Stimulated activated CD4-positive, alpha-beta T cell treated with anti-CD3 and anti-CD28 coated beads, Interleukin-12 subunit alpha, Interleukin-12 subunit beta, amount 100 ng/mL, for 4 hours (primary cell): ENCODE measurements around the gene SAMMSON.

Experiments used
- DNase-seq: peaks from one replicate; pipeline ENCODE4 v3.0.0-alpha.2; 2020

SAMMSON gene

DNA sequence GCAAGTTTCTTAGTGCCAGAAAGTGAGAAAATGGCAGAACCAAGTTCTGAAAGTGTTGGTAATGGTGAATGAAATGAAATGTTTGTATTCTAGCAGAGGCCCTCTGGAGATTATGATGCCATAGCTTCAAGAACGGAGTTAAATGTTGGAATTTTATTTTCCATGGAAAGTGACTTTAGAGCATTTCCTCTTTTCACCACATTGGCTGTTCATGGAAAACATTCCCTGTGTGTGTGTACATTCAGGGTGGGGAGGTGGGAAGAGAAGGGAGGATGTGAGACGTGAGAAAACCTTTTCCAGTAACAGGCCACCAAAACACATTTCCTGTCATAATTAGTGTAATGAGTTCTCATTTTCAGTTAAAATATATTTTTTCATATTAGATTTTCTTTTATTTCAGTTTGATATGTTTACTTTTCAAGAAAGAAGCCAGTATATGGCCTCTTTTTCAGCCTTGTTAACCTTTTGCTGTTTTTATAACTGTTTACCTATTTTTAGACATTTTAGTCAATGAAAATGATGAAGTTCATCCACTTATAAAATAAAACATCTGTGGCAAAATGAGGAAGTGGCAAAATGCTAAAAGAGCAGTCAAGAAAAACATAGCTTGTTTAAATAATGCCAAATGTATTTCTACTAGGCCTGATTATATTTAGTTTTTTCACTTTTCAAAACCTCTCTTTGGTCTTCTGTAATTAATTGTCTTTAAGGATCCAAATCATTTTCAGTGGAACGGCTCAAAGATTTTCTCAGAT lies 21.6 kb downstream of the SAMMSON start:
- no peak for DNase-seq

DNA sequence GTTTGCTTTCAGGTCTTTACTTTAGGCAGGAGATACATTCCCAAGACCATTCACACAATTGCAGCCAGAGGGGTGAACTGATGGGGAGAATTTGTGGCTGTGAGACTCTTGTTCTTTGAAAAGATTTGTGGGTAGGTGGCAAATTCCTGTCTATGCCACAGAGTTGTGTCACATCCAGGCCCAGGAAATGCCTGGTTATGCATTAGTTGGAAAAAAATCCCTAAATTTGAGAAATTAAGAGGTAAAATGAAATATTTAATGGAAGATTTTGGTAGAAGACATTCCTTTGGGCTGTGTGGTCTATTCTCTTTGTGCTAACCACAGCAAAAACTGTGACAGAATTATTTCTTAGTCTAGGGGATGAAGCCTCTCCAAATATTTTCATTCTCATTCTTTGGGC lies 28.8 kb downstream of the SAMMSON start:
- no peak for DNase-seq

DNA sequence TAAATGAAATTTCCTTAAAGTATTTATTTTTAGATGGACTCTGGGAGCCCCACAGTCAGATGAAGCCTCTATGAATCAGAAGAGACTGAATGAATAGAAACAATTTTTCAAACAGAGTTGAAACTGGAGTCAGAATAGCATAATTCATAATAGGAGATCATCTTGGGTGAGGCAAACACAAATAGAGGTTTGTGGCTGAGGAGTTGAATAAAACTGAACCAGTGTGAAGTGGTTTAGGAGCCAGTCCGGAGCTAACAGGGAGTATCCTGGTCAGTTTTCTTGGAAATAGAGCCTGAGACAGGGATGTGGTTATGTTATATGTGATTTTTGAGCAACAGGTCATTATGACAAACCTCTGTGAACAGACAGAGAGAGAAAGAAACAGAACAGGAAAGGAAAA lies 39.2 kb downstream of the SAMMSON start:
- no peak for DNase-seq

DNA sequence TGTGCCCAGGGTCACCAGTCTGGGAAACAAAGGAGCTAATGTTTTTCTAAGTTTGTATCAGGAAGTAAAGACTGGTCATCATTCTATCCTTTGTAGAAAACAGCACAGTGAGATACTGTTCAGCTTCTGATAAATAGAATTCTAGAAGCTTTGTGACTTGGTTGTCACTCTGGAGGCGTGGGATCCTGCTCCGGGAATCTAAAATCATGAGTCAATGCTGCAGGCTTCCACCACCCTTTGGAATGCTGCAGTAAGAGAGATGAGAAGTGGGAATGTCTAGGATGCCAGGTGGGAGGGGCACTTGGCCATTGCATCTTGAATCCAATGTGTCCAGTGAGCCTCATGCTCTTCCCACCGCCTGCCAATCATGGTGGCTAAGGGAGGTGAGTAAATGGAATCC lies 40.9 kb downstream of the SAMMSON start:
- no peak for DNase-seq

DNA sequence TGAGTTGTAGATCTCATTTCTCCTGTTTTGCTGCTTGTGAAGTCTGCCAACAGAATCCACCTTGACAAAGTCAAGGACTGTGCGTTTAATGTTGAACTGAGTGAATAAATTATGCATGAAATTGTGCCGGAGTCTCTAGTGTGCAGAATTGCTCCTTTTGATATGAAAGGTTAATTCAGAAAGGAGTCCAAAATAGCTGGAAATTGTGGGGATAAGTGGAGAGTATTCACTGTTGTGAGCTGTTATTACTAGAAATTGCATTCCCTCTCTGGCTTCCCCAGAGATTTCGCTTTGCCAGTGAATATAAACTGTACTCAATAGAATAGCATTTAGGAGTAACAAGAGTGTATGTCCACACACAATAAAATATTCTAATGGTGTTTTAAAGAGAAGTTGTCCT lies 43.1 kb downstream of the SAMMSON start:
- no peak for DNase-seq

DNA sequence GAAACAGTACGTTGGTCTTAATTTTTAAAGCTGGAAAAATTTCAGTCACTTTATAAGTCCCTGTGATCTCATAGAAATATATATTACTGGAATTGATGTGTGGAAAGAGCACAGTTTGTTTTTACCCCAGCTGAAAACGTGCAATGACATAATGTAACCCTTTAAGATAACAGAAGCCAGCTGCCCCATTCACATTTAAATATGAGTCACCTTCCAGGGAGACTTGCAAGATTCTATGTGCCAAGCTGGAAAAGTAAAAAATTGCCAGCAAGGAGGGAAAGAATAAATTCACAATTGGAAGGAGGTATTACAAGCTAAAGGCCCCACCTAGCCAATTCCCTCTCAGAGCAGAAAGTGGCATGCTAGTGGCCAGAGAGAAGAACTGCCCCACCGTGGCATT lies 50.2 kb downstream of the SAMMSON start:
- DNase-seq, result no peak

DNA sequence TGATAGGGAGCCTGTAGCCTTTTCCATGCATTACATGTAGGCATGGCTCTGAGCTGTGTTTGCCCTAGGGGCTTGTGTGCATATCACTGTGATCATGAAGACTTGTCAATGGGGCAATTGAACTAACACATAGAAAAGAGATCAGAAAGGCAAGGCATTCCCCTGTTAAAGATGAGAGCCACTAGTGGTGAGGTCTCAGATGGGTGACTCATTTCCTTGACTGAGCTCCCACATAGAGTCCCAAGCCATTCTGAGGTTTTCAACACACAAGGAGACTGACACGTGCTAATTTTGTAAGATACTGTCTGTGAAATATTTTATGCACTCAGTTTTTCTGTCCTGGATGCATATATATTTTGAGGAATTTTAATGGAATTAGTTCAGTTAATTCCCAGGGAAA lies 53.8 kb downstream of the SAMMSON start:
- DNase-seq, result no peak

DNA sequence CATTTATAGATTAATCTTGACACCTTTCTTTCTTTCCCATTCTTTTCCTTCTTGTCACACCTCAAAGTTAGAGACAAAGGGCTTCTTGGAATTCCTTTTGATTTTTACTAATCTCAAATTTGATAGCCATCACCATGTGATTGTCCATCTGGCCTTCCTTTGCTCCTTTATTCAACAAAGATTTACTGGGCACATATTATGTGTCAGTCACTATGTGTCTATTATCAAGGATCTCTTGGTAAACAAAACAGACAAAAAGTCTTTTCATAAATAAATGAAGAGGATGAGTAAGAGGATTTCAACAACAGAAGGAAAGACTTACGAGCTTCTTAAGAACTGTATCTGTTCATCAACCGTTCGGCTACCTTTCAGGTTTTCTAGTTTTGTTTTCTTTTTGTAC lies 56.5 kb downstream of the SAMMSON start:
- DNase-seq, result no peak

DNA sequence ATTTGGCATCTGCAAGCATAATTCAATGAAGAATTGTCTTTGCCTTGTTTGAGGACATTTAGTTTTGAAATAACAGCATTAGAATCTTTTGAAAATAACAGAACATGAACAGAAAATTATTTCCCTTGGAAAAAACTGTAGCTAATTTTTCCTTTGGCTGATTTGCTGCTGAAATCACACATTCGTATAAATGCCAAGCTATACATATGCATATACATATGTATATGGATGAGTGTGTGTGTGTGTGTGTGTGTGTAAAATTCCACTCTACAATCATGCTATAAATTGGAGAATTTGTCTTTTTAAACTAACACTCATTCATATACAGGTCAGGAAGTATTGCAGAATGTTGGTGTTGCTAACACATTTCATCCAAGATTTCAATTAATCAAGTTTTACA lies 57.9 kb downstream of the SAMMSON start:
- DNase-seq, result no peak

DNA sequence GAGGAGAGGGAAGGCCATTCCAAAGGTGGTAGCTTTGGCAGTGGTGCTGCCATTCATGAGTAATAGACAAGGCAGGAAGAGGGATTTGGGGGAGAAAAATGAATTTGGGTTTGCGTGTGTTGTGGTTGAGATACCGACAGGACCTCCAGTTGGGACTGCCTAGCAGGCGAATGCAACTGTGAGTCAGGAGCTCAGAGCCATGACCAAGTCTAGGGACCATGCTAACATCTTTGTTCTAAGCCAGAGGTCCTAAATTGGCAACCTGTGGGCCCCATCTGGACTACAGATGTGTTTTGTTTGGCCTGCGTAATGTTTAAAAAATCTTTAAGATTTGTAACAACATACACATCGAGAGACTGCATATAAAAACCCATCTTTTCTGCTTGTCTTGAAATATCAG lies 61.6 kb downstream of the SAMMSON start:
- DNase-seq, result no peak

DNA sequence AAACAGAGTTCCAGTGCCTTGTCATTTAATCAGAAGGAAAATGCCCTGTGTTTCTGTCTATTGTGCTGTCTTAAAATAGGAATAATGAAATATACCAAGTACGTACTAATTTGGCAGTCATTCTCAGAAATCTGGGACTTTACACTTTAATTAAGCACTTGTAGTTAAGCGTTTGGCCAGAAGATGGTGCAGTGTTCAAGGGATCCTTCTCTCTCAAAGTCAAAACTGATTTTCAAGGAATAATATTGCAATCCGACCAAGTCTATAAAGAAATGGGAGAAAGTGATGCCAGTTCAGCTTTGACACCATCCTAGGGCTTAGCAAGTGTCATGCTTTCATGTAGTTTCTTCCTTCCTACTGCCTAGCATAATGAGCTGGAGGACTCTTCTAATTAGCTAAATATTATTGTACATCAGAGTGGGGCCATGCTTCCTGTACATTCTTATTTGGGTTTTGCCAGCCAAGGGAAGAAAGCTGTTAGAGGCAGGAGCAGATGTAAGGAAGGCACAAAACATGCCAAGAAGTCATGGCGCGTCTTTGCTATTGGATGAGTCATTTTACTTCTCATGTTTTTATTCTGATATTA lies 64.8 kb downstream of the SAMMSON start:
- DNase-seq, result no peak

DNA sequence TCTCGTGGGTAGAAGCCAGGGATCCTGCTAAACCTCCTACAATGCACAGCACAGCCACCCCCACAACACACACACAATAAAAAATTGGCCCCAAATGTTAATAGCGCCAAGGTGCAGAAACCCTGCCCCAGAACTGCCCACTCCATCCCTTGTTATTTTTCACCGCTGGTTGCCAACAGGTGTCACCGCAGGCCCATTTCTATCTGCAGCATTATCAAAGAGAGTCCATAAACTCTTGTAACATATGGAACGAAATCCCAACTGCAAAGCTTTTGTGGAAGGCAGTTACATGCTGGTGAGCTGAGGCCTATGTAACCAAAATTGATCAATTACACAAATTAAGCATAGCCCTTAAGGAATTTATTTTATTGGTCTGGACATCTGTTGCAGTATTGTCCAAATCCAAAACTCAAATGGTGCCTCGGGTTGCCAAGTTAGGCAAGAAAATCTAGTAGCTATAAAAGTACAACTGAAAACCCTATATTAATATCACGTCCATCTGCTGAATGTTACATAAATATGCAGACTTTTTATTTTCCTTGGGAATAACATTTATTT lies 66.2 kb downstream of the SAMMSON start:
- no peak for DNase-seq

DNA sequence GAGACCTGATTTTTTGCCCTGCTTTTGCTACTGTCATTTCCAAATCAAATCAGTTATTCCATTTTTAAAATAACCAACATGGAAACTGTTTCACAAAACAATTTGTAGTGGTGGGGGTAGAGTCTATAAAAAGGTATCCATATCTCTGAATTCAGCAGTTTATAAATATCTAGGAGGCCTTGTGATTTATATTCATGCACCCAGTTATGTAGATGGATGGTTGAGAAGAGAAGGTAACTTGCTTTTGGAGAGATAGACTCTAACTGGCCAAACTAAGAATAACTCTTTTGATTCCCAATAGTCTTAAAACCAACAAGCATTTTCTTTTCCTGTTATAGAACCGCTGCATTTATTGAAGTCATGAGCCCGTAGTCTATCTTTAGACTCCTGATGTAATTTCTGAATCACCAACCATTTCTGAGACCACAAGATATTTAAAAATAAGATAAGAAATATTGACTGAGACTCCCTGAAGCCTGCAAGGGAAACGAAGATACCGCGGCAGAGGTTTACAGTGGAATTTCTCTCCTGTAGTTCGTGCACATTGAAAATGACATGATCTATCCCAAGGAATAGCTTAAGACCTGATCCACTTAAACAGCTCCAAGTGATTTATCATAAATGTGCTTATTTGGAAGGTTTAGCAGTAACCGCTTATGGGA lies 68.5 kb downstream of the SAMMSON start:
- no peak for DNase-seq

DNA sequence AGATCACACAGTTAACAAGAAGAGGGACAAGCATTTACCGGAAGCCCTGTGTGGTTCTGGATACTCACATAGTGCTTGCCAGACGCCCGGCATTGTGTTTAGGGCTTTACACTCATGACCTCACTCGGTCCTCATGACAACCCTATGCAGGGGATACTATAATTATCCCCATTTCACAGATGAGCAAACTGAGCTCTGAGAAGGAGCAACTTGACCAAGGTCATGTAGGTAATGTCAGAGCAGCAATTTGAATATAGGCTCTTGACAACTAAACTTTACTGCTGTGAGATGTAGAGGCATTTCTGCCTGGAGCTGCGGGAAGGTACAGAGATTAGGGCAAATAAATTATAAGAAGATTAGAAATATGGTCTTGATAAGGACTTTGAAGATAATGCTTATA lies 70.0 kb downstream of the SAMMSON start:
- DNase-seq, result no peak

DNA sequence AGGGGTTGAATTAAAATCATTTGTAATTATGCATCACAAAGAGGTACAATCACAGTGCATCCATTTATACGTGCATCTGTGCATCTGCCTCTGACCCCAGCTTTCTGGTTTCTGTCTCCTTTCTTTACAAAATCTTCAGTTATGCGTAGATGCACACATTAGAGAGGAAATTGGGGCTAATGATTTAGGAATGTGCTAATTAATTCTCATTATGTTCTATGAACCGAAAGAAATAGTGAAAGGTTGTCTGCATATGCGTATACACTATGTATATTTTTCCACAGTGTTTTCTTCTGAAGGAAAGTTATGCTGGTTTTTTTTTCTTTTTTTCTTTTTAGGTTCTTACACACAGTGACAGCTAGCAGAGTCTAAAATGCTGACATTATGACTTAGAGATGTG lies 71.6 kb downstream of the SAMMSON start:
- no peak for DNase-seq

DNA sequence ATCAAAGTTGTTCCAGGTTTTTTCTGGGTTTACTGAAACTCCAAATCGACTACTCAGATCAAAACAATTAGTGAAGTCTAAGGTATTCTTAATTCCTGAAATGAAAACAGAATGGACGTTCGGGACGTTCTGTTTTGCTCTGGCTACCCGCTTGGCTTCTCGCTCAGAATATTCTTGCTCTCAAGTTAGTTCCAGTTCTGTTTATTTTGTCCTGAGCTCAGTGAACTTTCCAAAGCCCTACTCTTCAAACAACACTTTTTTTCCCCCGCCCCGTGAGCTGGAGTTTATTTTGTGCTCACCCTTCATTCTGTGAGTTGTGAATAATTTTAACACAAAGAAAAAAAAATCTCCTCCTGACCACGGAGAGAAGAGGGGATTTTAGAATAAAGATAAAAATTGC lies 72.6 kb downstream of the SAMMSON start:
- DNase-seq, result no peak

DNA sequence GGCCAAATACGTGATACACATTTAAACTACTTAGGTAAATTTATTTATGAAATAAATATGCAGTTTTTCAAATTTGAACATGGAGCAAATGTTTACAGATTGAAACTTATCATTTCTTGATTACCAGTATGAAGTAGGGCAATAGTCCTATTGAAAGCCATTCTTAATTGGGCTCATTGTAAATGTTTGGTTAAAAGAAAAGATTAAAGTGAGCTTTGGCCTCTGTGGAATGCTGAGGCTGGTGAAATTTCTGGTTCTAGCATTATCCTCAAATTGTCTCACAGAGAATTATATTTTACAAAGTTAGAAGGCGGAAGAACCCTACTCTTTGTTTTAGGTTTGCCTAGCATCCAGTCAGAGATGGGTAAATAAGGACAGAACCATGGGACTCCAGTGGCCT lies 73.2 kb downstream of the SAMMSON start:
- DNase-seq, result no peak

DNA sequence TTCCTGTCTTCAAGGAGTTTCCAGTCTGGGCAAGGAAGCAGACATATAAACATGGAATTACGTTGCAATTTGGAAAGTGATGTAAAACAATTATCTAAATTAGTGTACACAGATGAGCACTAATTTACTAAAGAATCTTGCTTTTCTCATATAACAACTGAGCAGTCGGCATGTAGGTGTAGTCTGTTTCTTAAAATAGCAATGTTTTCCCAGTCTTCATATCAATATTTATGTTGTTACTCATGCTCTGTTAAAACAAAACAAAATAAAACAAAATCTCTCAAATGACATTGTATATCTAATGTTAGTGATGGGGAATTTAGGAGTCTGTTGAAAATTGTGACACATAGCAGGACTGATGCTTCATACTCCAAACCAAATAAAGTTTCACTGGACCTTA lies 75.6 kb downstream of the SAMMSON start:
- no peak for DNase-seq

DNA sequence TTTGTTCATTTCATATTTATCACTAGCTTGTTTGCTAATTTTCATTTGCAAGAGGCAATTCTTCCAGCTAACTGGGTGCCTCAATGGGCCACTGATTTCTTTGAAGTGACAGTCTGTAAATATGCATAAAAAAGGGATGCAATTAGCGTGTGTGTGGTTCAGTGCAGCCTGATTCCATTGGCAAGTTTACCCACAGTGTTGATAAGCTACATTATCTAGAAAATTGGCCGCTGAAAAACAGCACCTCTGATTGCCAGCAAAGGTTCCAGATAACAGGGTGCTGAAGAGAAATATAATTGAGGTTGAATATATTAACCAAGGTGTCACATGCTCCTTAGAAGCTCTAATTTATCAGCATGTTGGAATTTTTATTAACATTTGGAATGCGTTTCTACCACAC lies 76.9 kb downstream of the SAMMSON start:
- no peak for DNase-seq

DNA sequence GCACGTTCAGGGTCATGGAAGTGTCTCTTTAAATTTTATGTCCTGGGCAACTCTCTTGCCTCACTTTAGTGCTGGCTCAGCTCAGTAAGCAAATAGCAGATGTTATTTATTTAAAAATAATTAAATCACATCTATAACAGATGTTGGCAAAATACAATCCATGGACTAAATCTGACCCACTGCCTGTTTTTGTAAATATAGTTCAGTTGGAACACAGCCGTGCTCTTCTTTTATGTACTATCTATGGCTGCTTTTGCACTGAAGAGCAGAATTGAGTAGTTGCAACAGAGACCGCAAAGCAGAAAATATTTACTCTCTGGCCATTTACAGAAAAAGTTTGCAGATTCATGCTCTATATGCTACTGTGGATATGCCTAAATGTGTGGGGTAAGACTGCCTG lies 79.2 kb downstream of the SAMMSON start:
- DNase-seq, result no peak

DNA sequence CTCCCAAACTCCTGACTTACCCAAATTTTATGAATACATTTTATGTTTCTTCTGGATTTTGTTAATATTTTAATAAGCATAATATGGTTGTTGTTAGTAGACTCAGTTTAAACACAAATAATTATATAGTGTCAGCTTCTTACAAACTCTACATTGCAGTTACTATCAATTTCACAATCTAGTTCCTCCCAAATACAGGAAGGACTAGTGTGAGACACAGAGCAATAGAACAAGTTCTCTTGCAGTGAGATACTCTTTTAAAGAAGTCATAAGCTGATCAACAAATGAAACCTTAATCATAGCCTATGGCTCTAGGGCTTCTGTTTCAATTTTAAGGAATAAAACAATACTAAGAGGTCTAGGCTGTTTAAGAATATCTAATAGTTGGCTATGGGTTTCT lies 86.1 kb downstream of the SAMMSON start:
- DNase-seq, result no peak

DNA sequence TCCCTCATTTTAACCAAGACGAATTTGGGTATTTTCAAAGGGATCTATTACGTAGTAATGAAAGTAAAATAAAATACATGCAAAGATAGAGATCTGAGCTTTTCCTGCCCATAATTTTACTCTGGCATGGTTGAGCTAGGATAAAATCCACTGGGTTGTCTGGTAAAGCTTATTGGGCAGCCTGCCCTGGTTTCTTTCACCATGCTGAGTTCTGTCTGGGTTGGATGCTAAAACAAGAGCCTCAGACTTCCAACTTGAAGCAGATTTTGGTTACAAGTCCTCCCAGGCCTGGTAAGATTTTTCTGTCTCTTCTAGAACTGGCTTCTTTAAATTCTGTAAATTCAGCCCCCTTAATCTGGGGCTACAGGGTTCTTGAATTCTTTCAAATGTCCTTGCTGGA lies 86.8 kb downstream of the SAMMSON start:
- DNase-seq, result no peak

DNA sequence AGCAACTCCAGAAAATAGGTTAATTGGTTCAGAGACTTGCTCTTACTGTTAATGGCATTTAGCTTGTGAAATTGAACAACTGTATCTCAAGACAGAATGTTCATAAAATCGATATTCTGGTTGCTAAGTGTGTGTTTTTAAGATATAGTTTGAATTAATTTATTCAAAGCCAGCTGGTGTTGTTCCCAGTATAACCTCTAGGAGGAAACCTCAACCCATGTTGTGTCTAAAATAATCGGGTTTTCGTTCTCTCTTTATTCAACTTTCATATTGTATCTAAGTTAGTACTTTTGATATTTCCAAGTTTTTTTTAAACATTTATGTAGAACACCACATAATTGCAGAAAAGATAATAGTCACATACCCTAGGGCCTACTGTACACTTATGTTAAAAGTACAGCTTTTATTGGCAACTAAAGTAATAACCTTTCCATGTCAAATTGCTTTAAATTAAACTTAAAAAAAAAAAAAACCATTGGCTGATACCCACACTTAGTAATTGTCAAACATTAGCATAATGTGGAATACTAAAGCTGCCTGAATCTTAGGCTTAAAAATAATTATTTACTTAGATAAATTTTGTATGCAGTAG lies 90.9 kb downstream of the SAMMSON start:
- DNase-seq, result no peak

DNA sequence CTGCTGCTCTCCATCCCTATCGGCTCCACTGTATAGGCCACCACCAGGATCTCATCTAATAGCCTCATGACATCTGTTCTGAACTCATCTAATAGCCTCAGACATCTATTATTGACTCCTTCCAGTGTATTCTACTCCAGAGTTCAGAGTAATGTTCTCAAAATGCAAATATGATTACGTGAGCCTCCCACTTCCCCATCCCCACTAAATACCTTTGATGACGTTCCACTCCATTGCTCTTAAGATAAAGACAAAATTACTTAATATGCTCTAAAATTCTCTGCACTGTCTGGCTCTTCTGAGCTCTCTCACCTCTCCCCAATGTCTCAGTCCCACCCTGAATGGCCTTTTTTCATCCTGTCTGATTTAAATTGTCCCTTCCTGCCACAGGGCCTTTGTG lies 94.7 kb downstream of the SAMMSON start:
- DNase-seq, result no peak
